Endometrial microvascular endothelial cells (primary cell): ENCODE results near the gene PSG5. TPM values are rescaled to one million over a fixed set of nuclear protein-coding genes. Genes with fewer than 3 reads are reported as not detected.
"Not testable (repeated sequence)": the region's sequence is repeated elsewhere in the genome, so short reads cannot be mapped to it uniquely, and the experiment has no call there.

ENCODE experiments used
- in situ Hi-C: cut with HindIII; loops from 2 replicates; pipeline ENCODE4 v1.10.0; 2017; ENCODE audit warnings: low sequenced_read_pairs, low pct_unique_long_range_greater_than_20kb; ENCODE audit errors: inconsistent ontology term
- total RNA-seq: library from RNA; depleted of rRNA; stranded (reverse); fragments of >200 nt; gene quantifications from one replicate; pipeline ENCODE4 v1.2.3, GENCODE V29; 2015; ENCODE audit errors: inconsistent ontology term

PSG5 gene
- total RNA-seq: 1.4 TPM

DNA sequence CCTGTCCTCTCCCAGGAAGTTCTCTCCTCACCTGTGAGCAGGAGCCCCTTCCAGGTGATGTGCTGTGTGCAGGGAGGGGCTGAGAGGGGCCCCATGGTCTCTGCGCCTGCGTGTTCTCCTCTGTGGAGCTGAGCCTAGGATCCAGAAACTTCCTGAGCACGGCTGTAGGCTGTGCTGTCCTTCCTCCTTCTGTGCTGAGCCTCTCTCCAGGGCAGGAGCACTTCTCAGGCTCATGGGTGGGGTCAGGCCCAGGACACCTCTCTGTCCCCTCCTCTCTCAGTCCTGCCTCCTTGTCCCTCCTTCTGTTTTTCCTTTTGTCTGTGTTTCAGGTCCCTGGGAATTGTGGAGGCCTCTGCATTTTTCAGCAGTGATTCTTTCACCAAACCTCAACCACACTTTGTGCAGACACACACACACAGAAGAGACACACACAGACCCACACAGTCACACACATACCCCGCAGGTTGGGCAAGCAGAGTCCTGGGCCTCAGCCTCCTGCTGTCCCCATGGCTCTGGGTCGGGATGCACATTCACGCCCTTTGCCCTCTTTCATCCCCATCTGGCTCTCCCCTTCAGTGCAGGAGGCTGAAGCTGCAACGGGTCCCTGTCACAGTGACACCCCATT, at the start of gene PSG5:
TSS of gene PSG5 (minus strand) at position 226 of the 625 bp plus-strand sequence. CDS start at position 95, 131 bp downstream.
- in situ Hi-C loops: not testable (repeated sequence)

DNA sequence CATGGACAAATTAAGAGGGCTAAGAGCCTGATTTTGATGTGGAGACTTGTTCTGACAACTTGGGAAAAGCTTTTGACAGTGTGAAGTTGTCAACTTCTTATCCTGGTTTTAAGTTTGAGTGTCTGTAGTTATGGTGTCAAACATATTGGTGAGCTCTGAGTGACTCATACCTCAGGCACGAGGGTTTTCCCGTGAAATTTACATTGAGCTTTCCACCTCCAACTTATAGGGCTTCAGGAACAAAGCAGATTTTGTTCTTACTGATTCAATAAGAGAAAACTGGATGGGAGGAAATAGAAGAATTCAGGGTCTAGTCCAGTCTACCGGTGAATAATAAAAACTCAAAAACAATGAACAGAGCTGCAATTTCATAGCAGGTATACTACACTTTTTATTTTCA, 49.4 kb upstream of the PSG5 start:
- in situ Hi-C loops: not testable (repeated sequence)

DNA sequence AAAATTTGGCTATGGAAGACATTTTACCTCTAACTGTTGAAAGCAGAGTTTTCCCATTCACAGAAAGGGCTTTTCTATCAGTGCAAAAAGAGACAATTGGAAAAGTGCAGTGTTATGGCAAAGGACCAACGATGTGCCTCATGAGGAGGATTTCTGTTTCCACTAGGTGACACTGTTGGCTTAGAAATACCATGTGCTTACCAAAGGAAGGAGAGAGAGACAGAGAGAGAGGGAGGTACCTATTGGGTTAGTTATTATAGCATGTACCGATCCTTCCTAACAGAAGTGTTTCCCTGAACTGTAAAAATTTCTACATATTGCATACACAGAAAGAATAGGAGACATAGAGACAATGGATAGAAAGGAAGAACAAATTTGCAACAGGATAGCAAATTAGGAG, 43.0 kb upstream of the PSG5 start:
- in situ Hi-C loops: no loop called here

DNA sequence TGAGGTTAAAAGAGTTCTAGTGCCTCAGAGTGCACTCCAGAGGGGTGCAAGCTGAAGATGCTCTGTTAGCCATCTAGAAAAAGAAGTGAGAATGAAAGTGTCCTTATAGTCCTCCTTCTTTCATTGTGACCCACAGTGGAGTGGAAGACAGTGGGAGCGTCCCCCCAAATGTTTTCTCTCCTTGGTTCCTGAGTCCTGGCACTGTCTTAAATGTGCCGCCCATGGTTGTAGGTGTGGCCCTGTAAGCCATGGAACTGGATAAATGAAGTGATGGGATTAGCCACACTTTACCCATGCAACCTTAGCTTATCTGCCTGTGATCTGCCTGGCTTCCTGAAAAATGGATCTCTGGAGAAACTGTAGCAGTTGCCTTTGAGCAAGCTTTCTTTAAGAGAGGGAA, 42.4 kb upstream of the PSG5 start:
- in situ Hi-C loops: not testable (repeated sequence)

DNA sequence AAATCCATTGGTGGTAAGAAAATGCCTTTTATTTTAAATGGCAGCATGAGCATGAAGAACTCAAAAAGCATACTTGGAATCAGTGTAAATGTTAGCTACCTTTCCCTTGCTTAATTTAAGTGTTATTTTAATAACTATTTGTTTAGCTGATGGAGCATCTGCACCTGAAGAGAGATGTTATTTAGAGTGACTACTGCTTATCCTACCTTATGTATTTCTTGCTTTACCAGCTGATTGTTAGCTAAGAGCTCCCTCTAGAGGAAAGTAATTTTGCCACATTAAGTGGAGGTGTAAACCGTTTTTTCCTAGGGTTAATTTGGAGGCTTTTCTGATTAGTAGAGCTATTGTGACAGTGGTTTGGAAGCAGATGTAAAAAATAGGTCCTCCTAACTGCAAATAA, 40.6 kb upstream of the PSG5 start:
- in situ Hi-C loops: not testable (repeated sequence)

DNA sequence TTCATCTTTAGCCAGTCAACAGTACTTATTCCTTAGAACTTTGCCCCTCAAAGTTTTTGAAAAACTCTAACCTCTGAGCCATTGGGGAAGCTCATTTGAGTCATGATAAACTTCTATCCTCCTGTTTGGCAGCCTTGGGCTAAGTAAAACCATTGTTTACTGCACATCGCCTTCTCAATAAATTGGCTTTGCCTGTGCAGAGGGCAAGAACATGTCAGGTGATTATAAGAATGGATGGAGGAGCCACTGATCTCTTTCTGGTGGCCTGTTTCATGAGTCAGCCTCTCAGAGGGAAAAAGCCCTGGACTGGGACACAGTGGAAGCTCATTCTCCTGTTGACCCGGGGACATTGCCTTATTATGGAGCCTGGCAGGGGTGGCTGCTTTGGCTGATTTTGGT, 38.5 kb upstream of the PSG5 start:
- in situ Hi-C loops: no loop called here

DNA sequence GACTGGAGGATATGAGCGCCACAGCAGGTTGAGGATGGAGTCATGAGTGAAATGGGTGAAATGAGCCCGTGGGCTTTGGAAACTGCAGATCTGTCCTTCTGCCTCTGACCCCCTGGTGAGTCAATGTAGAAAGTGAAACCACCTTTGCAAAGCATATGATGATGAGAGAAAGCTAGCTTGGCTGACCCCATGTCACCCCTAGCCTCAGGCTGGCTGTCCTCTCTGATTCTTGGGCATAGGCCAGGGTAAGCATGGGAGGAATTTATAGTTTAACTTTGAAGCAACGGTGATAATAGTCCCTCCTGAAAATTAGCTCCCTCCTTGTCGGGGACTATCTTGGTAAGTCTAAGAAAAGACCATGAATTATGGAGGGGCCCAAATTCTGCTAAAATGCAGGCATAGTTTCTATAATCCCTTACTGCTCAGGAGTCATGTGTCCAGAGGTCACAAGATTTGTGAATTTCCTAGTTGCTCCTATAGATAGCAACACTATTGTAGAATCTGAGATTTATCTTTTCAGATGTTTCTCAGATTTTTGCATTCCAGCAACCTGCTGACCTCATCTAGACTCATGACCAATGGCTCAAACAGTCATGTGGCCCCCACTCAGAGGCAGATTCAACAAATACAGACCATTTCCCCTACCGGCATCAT, 38.0 kb upstream of the PSG5 start:
- in situ Hi-C loops: not testable (repeated sequence)

DNA sequence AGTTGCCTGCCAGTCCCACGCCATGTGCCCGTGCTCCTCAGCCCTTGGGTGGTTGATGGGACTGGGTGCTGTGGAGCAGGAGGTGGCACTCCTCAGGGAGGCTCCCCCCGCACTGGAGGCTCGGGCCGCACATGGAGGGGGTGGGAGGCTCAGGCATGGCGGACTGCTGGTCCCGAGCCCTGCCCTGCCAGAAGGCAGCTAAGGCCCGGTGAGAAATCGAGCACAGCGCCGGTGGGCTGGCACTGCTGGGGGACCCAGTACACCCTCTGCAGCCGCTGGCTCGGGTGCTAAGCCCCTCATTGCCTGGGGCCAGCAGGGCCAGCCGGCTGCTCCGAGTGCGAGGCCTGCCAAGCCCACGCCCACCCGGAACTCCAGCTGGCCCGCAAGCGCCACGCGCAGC, 35.6 kb upstream of the PSG5 start:
- in situ Hi-C loops: not testable (repeated sequence)

DNA sequence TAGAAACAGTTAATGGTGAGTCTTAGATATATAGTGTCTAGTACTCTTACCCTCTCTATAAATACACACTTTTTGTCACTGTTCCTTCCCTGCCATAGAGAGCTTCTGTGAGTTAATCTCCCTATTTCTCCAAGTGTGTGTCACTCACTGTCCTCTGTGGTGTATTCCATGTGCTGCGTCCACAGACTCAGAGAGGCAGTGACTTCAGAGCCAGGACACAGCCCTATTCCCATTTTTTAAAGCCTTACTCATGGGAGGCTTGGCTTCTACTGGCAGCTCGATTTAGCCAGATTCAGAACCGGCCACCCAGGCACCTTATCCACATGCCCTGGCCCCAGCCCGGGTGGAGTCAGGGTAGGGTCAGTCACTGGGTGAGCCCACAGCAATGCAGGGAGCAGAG, 32.8 kb upstream of the PSG5 start:
- in situ Hi-C loops: not testable (repeated sequence)

DNA sequence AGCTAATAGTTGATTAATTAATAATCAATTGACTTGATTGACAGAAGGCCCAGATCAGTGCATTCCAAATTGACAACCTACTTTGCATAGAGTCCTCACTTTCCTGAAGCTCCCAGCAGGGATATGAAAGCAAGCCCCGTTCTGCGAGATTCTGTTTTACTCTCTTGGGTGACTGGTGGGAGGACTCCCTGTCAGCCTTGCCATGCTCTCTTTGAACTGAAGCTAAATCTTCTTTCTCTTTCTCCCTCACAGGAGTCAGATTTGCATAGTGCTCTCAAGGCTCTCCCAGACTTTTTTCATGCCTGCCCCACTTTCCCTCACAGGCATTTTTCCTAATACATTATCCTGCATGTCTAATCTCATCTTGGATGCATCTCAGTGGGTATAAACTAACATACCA, 29.5 kb upstream of the PSG5 start:
- in situ Hi-C loops: not testable (repeated sequence)

DNA sequence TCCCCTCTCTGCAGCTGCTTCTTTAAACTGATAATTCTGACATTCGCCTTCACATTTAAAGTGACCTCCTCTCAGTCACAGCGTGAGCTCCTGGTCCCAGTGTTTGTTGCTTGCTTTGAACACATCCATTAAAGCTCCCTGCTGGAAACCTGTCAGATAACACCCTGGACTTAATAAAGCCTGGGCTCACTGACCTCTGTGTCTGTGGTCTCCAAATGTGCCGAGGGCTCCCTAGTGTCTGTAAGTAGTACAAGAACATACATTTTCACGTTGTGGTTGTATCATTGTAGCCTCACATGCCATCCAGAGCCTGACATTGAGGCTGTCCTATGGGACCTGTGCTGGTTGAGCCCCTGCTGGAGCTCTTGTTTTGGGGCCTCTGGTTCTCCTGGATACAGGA, 21.7 kb upstream of the PSG5 start:
- in situ Hi-C loops: no loop called here

DNA sequence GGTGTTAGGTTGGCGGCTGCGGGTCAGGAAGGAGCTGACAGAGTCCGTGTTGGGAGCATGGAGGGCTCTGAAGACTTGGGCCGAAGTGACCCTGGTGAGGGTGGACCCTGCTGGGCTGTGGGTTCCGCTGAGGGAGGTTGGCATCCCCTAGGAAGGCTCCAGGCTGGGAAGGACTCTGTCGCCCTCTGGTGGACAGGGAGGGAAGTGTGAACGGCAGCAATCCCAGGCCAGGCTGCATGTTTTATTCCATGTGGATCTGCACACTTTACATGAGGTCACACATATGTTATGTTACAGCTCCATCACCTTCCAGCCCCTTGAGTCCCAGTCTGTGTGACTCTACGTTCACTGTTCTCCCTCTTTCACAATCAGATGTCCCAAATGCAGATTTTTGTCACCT, 20.8 kb upstream of the PSG5 start:
- in situ Hi-C loops: not testable (repeated sequence)

DNA sequence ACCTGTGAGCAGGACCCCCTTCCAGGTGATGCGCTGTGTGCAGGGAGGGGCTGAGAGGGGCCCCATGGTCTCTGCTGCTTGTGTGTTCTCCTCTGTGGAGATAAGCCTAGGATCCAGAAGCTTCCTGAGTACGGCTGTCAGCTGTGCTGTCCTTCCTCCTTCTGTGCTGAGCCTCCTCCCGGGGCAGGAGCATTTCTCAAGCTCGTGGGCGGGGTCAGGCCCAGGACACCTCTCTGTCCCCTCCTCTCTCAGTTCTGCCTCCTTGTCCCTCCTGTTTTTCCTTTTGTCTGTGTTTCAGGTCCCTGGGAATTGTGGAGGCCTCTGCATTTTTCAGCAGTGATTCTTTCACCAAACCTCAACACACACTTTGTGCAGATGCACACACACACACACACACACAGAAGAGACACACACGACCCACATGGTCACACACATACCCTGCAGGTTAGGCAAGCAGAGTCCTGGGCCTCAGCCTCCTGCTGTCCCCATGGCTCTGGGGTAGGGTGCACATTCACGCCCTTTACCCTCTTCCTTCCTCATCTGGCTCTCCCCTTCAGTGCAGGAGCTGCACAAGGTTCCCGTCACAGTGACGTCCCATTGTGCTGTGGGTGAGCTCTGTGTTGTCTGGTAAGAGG, 19.3 kb upstream of the PSG5 start, which contains the start of gene PSG4:
TSS of gene PSG4 (minus strand) at position 168 of the 635 bp plus-strand sequence. CDS start at position 66, 102 bp downstream.
- in situ Hi-C loops: not testable (repeated sequence)

DNA sequence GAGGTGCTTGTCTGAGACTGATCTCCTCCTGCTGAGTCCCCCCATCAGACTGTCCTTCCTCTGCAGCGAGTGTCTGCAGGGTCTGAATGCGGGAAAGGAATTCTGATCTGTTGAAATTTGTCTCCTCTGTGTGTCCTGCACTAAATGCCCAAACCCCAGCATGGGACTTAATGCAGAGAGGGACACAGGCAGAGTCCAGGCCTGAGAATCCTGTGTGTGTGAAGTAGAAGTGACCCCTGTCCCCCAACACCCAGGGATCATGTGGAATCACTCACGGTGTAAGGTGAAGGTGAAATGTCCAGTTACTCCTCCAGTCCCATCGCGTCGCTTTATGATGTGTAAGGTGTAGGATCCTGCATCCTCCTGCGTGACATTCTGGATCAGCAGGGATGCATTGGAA, 17.3 kb upstream of the PSG5 start:
- in situ Hi-C loops: not testable (repeated sequence)

DNA sequence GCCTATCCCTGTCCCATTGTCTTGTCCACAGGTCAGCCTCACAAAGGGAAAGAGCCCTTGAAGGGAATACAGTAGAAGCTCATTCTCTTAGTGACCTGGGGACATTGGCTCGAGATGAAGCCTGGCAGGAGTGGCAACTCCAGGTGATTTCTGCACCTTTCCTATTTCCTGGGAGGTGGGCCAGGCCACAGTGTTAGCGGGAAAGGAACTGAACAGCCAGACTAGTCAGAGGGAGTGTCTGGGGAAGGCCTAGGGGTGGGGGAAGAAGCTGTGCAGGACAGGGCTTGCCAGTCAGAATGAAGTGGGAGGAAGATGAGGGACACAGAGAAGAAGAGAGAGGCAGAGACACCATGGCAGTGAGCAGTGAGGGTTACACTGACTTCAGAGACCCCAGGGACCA, 15.6 kb upstream of the PSG5 start:
- in situ Hi-C loops: not testable (repeated sequence)

DNA sequence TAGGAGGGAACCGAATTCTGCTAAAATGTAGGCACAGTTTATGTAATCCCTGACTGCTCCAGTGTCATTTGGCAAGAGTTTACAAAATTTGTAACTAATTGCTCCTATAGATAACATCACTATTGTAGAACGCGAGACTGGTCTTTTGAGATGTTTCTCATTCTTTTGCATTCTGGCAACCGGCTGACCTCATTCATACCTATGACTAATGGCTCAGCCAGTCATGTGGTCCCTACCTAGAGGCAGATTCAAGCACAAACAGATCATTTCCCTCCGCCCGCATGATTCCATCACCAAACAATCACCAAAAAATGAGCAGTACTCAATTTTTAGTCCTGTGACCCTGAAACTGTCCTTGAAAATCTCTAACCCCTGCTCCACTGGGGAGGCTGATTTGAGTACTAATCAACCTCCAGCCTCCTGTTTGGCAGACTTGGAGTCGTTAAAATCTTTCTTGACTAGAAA, 15.0 kb upstream of the PSG5 start:
- in situ Hi-C loops: not testable (repeated sequence)

DNA sequence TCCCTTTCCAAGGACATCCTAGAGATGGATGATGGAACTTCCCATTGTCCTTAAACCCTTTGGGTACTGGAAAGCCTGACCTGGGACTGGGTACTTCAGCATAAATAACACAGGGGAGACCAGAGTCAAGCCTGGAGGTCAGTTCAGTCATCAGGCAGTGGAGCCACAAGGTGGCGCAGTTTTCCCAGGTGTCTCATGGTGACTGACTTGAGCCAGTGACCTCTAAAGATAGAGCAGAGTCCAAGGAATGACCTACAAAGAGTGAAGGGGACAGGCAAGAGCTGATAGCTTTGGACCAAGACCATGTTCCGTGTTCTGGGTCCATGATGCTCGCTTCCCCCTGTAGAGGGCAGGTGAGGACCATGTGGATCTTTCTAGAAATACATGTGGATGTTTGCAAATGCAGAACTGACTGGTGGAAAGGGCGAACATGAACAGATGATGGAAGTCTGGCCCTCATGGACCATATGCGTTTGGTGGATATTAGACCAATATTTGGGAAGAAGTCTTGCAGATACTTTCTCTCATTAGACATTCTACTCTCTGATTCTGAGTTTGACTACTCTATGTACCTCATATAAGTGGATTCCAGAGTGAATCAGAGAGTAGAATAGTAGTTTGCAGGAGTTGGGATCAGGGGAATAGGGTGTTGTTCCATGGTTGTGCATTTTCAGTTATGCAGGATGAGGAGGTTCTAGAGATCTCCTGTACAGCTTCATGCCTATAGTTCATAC, 12.5 kb upstream of the PSG5 start:
- in situ Hi-C loops: not testable (repeated sequence)

DNA sequence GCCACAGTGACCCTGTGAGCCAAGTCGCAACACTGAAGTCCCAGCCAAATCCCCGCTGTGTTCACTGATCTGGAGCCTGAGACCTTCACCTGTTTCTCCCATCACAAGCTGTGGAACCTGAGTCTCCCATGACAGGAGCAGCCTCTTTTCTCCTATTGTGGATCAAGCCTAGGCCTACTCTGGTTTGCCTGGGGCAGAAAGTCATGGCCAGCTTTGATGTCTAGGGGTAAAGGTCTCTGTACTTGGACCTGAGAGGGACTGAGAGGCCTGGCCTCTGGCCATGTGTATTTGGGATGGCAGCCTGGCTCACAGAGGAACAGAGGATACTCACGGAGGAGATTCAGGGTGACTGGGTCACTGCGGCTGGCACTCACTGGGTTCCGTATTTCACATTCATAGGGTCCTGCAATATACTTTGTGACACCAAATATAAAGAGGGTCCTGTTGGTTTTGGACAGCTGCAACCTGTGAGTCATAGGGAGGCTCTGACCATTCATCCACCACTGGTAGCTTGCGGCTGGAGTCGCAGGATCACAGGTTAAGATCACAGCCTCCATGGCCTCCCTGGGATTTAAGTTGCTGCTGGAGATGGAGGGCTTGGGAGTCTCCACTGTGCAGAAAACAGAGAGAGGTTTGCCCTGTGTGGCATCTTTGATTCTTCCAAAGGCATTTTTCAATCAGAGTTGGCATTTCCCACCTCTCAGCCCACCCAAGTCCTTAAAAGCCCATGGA, 11.5 kb upstream of the PSG5 start:
- in situ Hi-C loops: not testable (repeated sequence)

DNA sequence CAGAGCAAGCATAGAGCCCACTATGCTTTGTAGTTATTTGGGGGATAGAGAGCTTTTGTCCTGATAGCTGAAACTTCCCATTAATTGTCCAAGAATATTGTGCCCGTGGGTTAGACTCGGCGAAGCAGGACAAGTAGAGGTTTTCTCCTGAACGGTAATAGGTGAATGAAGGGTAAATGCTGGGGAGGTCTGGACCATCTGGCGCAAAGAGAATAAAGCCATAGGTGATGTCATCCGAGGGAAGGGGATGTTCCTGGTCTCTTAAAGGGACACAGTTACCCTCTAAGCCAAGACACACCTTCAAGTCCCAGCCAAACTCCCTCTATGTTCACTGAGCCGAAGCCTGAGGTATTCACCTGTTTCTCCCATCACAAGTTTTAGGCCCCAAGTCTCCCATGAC, 8.1 kb upstream of the PSG5 start:
- in situ Hi-C loops: not testable (repeated sequence)
